Peyer's patch (tissue), 4 donors: ENCODE data around the gene CSNK1G1. TPM values are rescaled to one million over a fixed set of nuclear protein-coding genes. Genes with fewer than 3 reads are reported as not detected.

Experiments
- DNase-seq, 3 donors: peaks; one replicate each; pipeline ENCODE4 v3.0.0-alpha.2; 2017 to 2019
- H3K27ac ChIP-seq, 4 donors: fragments of 200-600 bp; sonication (generic); one replicate each; pipeline ENCODE4 v1.5.1; 2016 to 2019
- H3K27me3 ChIP-seq, 2 donors: fragments of 200-600 bp; sonication (generic); one replicate each; pipeline ENCODE4 v1.5.1; 2019
- H3K36me3 ChIP-seq, 3 donors: fragments of 200-600 bp; sonication (generic); one replicate each; pipeline ENCODE4 v1.5.1; 2016 to 2019
- H3K4me1 ChIP-seq, 4 donors: fragments of 200-600 bp; sonication (generic); one replicate each; pipeline ENCODE4 v1.5.1; 2016 to 2019
- H3K4me3 ChIP-seq, 4 donors: fragments of 200-600 bp; sonication (generic); 1 replicate in 3 of 4; 2 replicates in 1 of 4; pipeline ENCODE4 v1.5.1; 2016 to 2019; ENCODE audit warnings: mild to moderate bottlenecking in 1 of 4
- H3K9me3 ChIP-seq, 4 donors: fragments of 200-600 bp; sonication (generic); one replicate each; pipeline ENCODE4 v1.5.1; 2016 to 2019; ENCODE audit warnings: mild to moderate bottlenecking in 1 of 4
- CTCF ChIP-seq, 6 experiments: fragments of 450-650 bp in 4 of 6; fragments of 200-600 bp in 2 of 6; sonication (generic) in 1 of 6; IDR thresholded peaks; one replicate each; pipeline ENCODE4 v1.5.1; 2017 to 2019; ENCODE audit warnings: antibody characterized with exemption in 6 of 6, mild to moderate bottlenecking in 3 of 6, moderate library complexity in 1 of 6
- POLR2A ChIP-seq, 2 donors: fragments of 450-650 bp; IDR thresholded peaks; one replicate each; pipeline ENCODE4 v1.5.1; 2017; ENCODE audit warnings: antibody characterized with exemption in 2 of 2, mild to moderate bottlenecking in 2 of 2, moderate library complexity in 2 of 2
- total RNA-seq, 4 donors: library from RNA; depleted of rRNA; stranded (reverse); fragments of >200 nt; gene quantifications; one replicate each; pipeline ENCODE4 v1.1.0, GENCODE V29; 2016

CSNK1G1 gene
- total RNA-seq, 4 donors from 2014 or later, result 12.3 to 36.5 (median 24.2) TPM

- H3K4me3 ChIP-seq, result no peak overlapping the region
- H3K9me3 ChIP-seq, result no peaks in the 10 kb centered on the region
- H3K27me3 ChIP-seq, result no peaks in the 10 kb centered on the region
- TF ChIP-seq POLR2A (IDR thresholded peaks at IDR 0.05), result no peak
- no peak for TF ChIP-seq CTCF (IDR thresholded peaks at IDR 0.05)
- H3K4me1 ChIP-seq, result no peaks in the 10 kb centered on the region
- no peak for DNase-seq
- no peaks in the 10 kb centered on the region for H3K36me3 ChIP-seq
- H3K27ac ChIP-seq, result no peak overlapping the region
Measured at GRCh38 chr15:64344651-64345294, 11.2 kb downstream of the CSNK1G1 start.

- no peak for TF ChIP-seq CTCF (IDR thresholded peaks at IDR 0.05)
- TF ChIP-seq POLR2A (IDR thresholded peaks at IDR 0.05), result no peak
- Histone ChIP-seq H3K4me1 (no peaks in the 10 kb centered on the region), H3K27ac (no peak overlapping the region), H3K4me3 (no peak overlapping the region), H3K27me3 (no peaks in the 10 kb centered on the region), H3K36me3 (no peaks in the 10 kb centered on the region), H3K9me3 (no peaks in the 10 kb centered on the region)
- DNase-seq, result no peak
Measured at GRCh38 chr15:64343841-64344240, 12.1 kb downstream of the CSNK1G1 start.

- Histone ChIP-seq H3K27me3 (no peaks in the 10 kb centered on the region), H3K27ac (no peak overlapping the region), H3K4me3 (no peak overlapping the region), H3K9me3 (no peaks in the 10 kb centered on the region), H3K4me1 (no peaks in the 10 kb centered on the region), H3K36me3 (no peaks in the 10 kb centered on the region)
- TF ChIP-seq POLR2A (IDR thresholded peaks at IDR 0.05) (no peak), CTCF (IDR thresholded peaks at IDR 0.05) (no peak)
- no peak for DNase-seq
Measured at GRCh38 chr15:64343222-64343621, 12.8 kb downstream of the CSNK1G1 start.

- Histone ChIP-seq H3K4me3 (no peak overlapping the region), H3K4me1 (no peaks in the 10 kb centered on the region), H3K36me3 (no peaks in the 10 kb centered on the region), H3K9me3 (no peaks in the 10 kb centered on the region), H3K27ac (no peak overlapping the region), H3K27me3 (no peaks in the 10 kb centered on the region)
- DNase-seq, result no peak
- TF ChIP-seq CTCF (IDR thresholded peaks at IDR 0.05) (no peak), POLR2A (IDR thresholded peaks at IDR 0.05) (no peak)
Measured at GRCh38 chr15:64341961-64342360, 14.0 kb downstream of the CSNK1G1 start.

- Histone ChIP-seq H3K9me3 (no peaks in the 10 kb centered on the region), H3K4me1 (no peaks in the 10 kb centered on the region), H3K27ac (no peak overlapping the region), H3K36me3 (no peaks in the 10 kb centered on the region), H3K27me3 (no peaks in the 10 kb centered on the region), H3K4me3 (no peak overlapping the region)
- TF ChIP-seq POLR2A (IDR thresholded peaks at IDR 0.05) (no peak), CTCF (IDR thresholded peaks at IDR 0.05) (no peak)
- DNase-seq, result no peak
Measured at GRCh38 chr15:64340355-64340754, 15.6 kb downstream of the CSNK1G1 start.

- TF ChIP-seq CTCF (IDR thresholded peaks at IDR 0.05), result no peak
- Histone ChIP-seq H3K36me3 (no peaks in the 10 kb centered on the region), H3K4me1 (no peaks in the 10 kb centered on the region), H3K27ac (no peak overlapping the region), H3K9me3 (no peaks in the 10 kb centered on the region), H3K27me3 (no peaks in the 10 kb centered on the region), H3K4me3 (no peak overlapping the region)
- DNase-seq, result no peak
Measured at GRCh38 chr15:64337761-64338160, 18.2 kb downstream of the CSNK1G1 start.
